Measurements from ENCODE around the gene SLC41A3. TPM values are rescaled to one million over a fixed set of nuclear protein-coding genes. Genes with fewer than 3 reads are reported as not detected.
"Not testable (repeated sequence)": the region's sequence is repeated elsewhere in the genome, so short reads cannot be mapped to it uniquely, and the experiment has no call there.

Gene SLC41A3
- total RNA-seq, 1 donor from 2014 or later, result 39.2 TPM

GRCh38 chr3:125958511-125959316 is 125.2 kb downstream of the SLC41A3 start:
- no peak for DNase-seq (ENCODE audit: low spot score)

GRCh38 chr3:125957674-125958510 is 126.0 kb downstream of the SLC41A3 start:
- no peak for DNase-seq (ENCODE audit: low spot score)

GRCh38 chr3:125957020-125957419 is 126.9 kb downstream of the SLC41A3 start:
- DNase-seq (ENCODE audit: low spot score), result not testable (repeated sequence)

Other genes with a start within 250 kb of the SLC41A3 start
- gene ROPN1B, start 114.9 kb downstream of the SLC41A3 start, total RNA-seq (ENCODE audit: insufficient read depth, low replicate concordance), result 1.7 TPM
- gene ALDH1L1, start 96.5 kb upstream of the SLC41A3 start, total RNA-seq (ENCODE audit: insufficient read depth, low replicate concordance), result 3.6 TPM